IMR-90 (cell line): ENCODE results near the gene DEDD2.

Experiments
- BHLHE40 ChIP-seq: fragments of 150-350 bp; IDR thresholded peaks from 2 replicates; pipeline ENCODE4 v1.6.1; 2016; ENCODE audit warnings: mild to moderate bottlenecking, low read depth, low read length
- CEBPB ChIP-seq: IDR thresholded peaks from 2 replicates; pipeline ENCODE4 v1.6.1; 2012; ENCODE audit warnings: low read depth, low read length, improper control_type of control experiment
- CTCF ChIP-seq: conservative IDR thresholded peaks from 2 replicates; pipeline ENCODE4 v1.5.1; 2012; ENCODE audit warnings: mild to moderate bottlenecking, low read depth, low read length, improper control_type of control experiment
- POLR2A ChIP-seq: IDR thresholded peaks from 2 replicates; pipeline ENCODE4 v1.6.1; 2012; ENCODE audit warnings: mild to moderate bottlenecking, low read depth, low read length

DNA sequence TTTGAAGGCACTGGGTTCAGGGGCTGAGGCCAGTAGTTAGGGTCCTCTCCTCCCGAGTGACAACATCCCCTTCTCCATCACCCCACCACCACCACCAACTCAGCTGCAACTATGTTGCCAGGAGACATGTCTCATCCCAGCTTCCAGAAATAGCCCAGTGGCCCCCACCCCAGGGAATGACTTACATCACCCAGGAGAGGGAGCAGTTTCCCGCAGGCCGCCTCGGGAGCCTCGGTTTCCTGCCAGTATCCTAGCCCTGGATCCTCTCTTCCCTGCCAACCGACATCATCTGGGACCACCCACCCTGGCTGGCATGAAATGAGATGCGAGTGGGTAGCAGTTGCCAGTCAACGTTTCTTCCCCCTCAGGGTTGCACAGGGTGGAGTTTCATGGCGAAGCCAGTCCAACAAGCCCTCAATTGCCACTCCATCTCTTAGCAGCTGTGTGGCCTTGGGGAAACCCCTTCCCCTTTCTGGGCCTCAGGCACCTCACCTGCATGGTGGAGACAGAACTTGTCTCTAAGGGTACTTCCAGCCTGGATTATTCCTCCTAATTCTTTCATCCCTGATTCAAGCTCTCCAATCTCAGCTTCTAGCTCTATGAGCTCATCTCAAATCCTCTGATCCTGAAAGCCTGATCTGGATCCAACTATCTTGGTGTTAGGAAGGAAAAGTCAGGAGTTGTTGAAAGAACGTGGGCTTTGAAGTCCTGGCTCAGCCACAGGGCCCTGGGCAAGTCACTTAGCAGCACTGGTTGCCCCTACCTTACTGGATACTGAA lies 28.9 kb upstream of the DEDD2 start:
- TF ChIP-seq CTCF (peak; percentile 90), BHLHE40 (no peak), POLR2A (no peak), CEBPB (peak; percentile 23; the same call in 1 of the 2 replicates)
